ENCODE measurements around the gene DGKD.

DGKD gene

DNA sequence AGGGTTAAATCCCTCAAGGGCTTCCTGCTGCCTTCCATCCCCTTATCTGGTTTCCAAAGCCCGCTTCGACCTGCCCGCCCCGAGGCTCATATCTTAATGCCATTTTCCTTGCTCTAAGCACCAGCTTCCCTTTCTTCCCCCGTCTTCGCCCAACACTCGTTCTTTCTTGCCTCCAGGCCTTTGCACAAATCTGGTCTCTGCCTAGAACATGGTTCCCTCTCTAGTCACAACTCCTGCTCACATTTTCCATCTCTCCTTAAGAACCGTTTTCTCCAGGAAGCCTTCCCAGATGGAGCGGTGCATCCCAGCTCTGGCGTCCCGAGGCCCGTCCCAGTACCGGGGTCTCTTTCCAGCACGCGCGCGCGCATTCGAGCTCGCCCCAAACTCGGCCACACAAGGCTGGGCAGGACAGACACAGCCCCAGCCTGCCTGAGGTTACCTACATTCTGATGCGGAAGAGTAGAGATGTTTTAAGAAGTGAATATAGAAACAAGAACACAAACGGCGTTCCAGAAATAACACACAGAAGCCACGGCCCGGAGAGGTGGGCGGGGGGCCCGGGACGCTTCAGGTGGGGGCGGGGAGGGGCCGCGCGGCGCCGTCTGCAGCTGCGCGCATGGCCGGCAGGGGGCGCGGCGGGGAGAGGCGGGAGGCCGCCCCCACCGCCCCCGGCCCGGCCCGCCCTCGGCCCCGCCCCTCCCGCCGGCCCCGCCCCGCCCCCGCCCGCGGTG lies at the start of gene DGKD:
TSS of gene DGKD (plus strand) at position 726 of the 731 bp plus-strand sequence. CDS start 25 bp downstream, outside the sequence.
- Histone ChIP-seq H3K36me3 (ENCODE audit: control insufficient read depth, low read depth, low read length) (no peaks in the 10 kb centered on the region), H3K9me3 (ENCODE audit: control insufficient read depth, low read depth, low read length) (no peaks in the 10 kb centered on the region), H3K9ac (ENCODE audit: low read length) (peak within 1 kb of the TSS; percentile 38), H3K27ac (ENCODE audit: low read length) (no peak within 1 kb of the TSS), H3K4me1 (ENCODE audit: control insufficient read depth, low read depth, low read length) (peaks cover 4% of the 10 kb centered on the region), H3K4me3 (ENCODE audit: low read length) (peak within 1 kb of the TSS; percentile 69), H3K27me3 (ENCODE audit: control insufficient read depth, insufficient read depth, low read length) (peaks cover 37% of the 10 kb centered on the region)

- no peaks in the 10 kb centered on the region for H3K27me3 ChIP-seq (ENCODE audit: control insufficient read depth, insufficient read depth, low read length)
- H3K27ac ChIP-seq (ENCODE audit: low read length), result no peak within 1 kb of the TSS
- H3K9me3 ChIP-seq (ENCODE audit: control insufficient read depth, low read depth, low read length), result no peaks in the 10 kb centered on the region
- H3K4me1 ChIP-seq (ENCODE audit: control insufficient read depth, low read depth, low read length), result no peaks in the 10 kb centered on the region
- no peak within 1 kb of the TSS for H3K4me3 ChIP-seq (ENCODE audit: low read length)
- no peak within 1 kb of the TSS for H3K9ac ChIP-seq (ENCODE audit: low read length)
- H3K36me3 ChIP-seq (ENCODE audit: control insufficient read depth, low read depth, low read length), result no peaks in the 10 kb centered on the region
Measured at GRCh38 chr2:233307565-233307964, 46.7 kb upstream of the DGKD start, which contains the start of gene SAG. SAG (plus strand) TSS chr2:233307816; CDS start chr2:233309190, 1,374 bp downstream.

- Histone ChIP-seq H3K4me3 (ENCODE audit: low read length) (no peak overlapping the region), H3K27ac (ENCODE audit: low read length) (no peak overlapping the region)
Measured at GRCh38 chr2:233311241-233311926, 42.9 kb upstream of the DGKD start.

GRCh38 chr2:233312874-233313273 lies 41.4 kb upstream of the DGKD start:
- H3K27ac ChIP-seq (ENCODE audit: low read length), result no peak overlapping the region
- no peaks in the 10 kb centered on the region for H3K36me3 ChIP-seq (ENCODE audit: control insufficient read depth, low read depth, low read length)
- H3K4me3 ChIP-seq (ENCODE audit: low read length), result no peak overlapping the region
- no peak overlapping the region for H3K9ac ChIP-seq (ENCODE audit: low read length)
- no peaks in the 10 kb centered on the region for H3K4me1 ChIP-seq (ENCODE audit: control insufficient read depth, low read depth, low read length)
- no peaks in the 10 kb centered on the region for H3K9me3 ChIP-seq (ENCODE audit: control insufficient read depth, low read depth, low read length)
- H3K27me3 ChIP-seq (ENCODE audit: control insufficient read depth, insufficient read depth, low read length), result no peaks in the 10 kb centered on the region

More at GRCh38 chr2:233311241-233311926, 42.9 kb upstream of the DGKD start:
- H3K9ac ChIP-seq (ENCODE audit: low read length), result no peak overlapping the region
- H3K36me3 ChIP-seq (ENCODE audit: control insufficient read depth, low read depth, low read length), result no peaks in the 10 kb centered on the region
- H3K9me3 ChIP-seq (ENCODE audit: control insufficient read depth, low read depth, low read length), result no peaks in the 10 kb centered on the region
- H3K4me1 ChIP-seq (ENCODE audit: control insufficient read depth, low read depth, low read length), result no peaks in the 10 kb centered on the region
- H3K27me3 ChIP-seq (ENCODE audit: control insufficient read depth, insufficient read depth, low read length), result no peaks in the 10 kb centered on the region

GRCh38 chr2:233314180-233314925 lies 39.9 kb upstream of the DGKD start:
- H3K4me3 ChIP-seq (ENCODE audit: low read length), result no peak overlapping the region
- no peak overlapping the region for H3K27ac ChIP-seq (ENCODE audit: low read length)
- H3K27me3 ChIP-seq (ENCODE audit: control insufficient read depth, insufficient read depth, low read length), result no peaks in the 10 kb centered on the region
- no peaks in the 10 kb centered on the region for H3K4me1 ChIP-seq (ENCODE audit: control insufficient read depth, low read depth, low read length)
- no peaks in the 10 kb centered on the region for H3K36me3 ChIP-seq (ENCODE audit: control insufficient read depth, low read depth, low read length)
- H3K9me3 ChIP-seq (ENCODE audit: control insufficient read depth, low read depth, low read length), result no peaks in the 10 kb centered on the region
- H3K9ac ChIP-seq (ENCODE audit: low read length), result no peak overlapping the region

DNA sequence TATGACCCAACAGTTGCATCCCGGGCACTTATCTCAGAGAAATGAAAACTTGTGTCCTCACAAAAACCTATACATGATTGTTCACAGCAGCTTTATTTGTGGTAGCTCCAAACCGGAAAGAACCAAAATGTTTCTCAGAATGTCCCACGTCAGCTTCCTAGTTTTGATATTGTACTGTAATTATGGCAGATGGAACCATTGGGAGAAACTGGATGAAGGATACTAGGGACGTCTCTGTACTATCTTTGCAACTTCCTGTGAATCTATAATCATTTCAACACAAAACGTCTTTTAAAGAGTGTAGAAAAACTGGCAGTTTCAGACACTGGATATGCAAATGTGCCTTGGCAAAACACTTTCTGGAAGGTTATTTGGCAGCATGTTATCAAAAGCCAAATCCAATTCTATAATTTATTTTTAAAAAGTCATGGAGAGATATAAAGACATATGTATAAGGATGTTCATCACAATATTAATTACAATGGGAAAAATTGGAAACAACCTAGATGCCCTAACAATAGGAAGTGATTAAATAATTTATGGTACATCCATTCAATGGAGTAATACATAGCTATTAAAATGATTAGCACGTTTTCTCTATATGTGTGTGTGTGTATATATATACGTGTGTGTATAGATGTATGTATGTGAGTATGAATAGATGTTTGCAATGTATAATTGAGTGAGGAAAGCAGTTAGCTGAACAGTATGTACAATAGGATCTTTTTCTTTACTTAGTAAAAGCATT lies 36.9 kb upstream of the DGKD start:
- Histone ChIP-seq H3K27ac (ENCODE audit: low read length) (no peak overlapping the region), H3K36me3 (ENCODE audit: control insufficient read depth, low read depth, low read length) (no peaks in the 10 kb centered on the region), H3K27me3 (ENCODE audit: control insufficient read depth, insufficient read depth, low read length) (no peaks in the 10 kb centered on the region), H3K4me3 (ENCODE audit: low read length) (no peak overlapping the region), H3K9ac (ENCODE audit: low read length) (no peak overlapping the region), H3K4me1 (ENCODE audit: control insufficient read depth, low read depth, low read length) (no peaks in the 10 kb centered on the region), H3K9me3 (ENCODE audit: control insufficient read depth, low read depth, low read length) (no peaks in the 10 kb centered on the region)

GRCh38 chr2:233319256-233319655 lies 35.0 kb upstream of the DGKD start:
- Histone ChIP-seq H3K4me3 (ENCODE audit: low read length) (no peak overlapping the region), H3K9ac (ENCODE audit: low read length) (no peak overlapping the region), H3K36me3 (ENCODE audit: control insufficient read depth, low read depth, low read length) (no peaks in the 10 kb centered on the region), H3K27me3 (ENCODE audit: control insufficient read depth, insufficient read depth, low read length) (no peaks in the 10 kb centered on the region), H3K27ac (ENCODE audit: low read length) (no peak overlapping the region), H3K9me3 (ENCODE audit: control insufficient read depth, low read depth, low read length) (no peaks in the 10 kb centered on the region), H3K4me1 (ENCODE audit: control insufficient read depth, low read depth, low read length) (no peaks in the 10 kb centered on the region)

DNA sequence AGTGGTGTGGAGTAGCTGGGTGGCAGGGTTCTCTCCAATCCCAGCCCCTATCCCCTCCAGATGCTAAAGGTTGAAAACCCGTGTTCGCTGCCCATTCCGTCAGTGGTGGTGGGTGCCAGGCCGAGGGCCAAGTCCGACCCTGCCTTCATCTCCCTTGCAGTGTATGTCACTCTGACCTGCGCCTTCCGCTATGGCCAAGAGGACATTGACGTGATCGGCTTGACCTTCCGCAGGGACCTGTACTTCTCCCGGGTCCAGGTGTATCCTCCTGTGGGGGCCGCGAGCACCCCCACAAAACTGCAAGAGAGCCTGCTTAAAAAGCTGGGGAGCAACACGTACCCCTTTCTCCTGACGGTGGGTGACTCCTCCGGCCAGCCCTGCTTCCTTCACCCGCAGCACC lies 33.8 kb upstream of the DGKD start:
- Histone ChIP-seq H3K9me3 (ENCODE audit: control insufficient read depth, low read depth, low read length) (no peaks in the 10 kb centered on the region), H3K27me3 (ENCODE audit: control insufficient read depth, insufficient read depth, low read length) (no peaks in the 10 kb centered on the region), H3K4me3 (ENCODE audit: low read length) (no peak overlapping the region), H3K4me1 (ENCODE audit: control insufficient read depth, low read depth, low read length) (no peaks in the 10 kb centered on the region), H3K27ac (ENCODE audit: low read length) (no peak overlapping the region), H3K36me3 (ENCODE audit: control insufficient read depth, low read depth, low read length) (no peaks in the 10 kb centered on the region), H3K9ac (ENCODE audit: low read length) (no peak overlapping the region)

DNA sequence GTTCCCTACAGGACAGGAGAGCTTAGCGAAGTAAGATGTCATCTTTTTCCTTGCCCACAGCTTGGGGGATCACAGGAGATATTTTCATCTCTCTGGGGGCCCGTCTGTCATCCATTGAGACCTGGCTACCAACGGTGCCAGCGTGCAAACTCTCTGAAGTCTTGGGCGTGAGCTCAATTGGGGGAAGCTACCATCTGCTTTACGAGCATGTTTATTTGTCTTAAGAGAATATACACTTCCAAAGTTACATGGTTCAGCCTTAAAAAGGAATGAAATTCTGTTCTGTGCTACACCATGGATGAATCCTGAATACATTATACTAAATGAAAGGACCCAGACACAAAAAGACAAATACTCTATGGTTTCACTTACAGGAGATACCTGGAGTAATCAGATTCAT lies 33.1 kb upstream of the DGKD start:
- Histone ChIP-seq H3K27me3 (ENCODE audit: control insufficient read depth, insufficient read depth, low read length) (no peaks in the 10 kb centered on the region), H3K9me3 (ENCODE audit: control insufficient read depth, low read depth, low read length) (no peaks in the 10 kb centered on the region), H3K27ac (ENCODE audit: low read length) (no peak overlapping the region)

DNA sequence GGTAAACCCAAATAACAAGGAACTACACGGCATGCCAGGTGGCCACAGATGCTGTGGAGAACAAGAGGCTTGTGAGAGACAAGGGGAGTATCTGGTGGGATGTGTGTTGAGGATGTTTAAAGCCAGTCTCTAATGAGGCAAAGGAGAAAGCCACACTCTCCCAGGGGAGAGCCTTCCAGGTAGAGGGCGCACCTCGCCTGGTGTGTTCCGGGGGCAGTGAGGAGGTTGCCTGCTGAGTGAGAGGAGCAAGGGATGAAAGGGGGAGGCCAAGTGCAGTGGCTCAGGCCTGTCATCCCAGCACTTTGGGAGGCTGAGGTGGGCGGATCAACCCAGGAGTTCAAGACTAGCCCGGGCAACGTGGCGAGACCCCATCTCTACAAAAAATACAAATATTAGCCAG lies 30.4 kb upstream of the DGKD start:
- no peak overlapping the region for H3K4me3 ChIP-seq (ENCODE audit: low read length)
- no peak overlapping the region for H3K27ac ChIP-seq (ENCODE audit: low read length)
- no peak overlapping the region for H3K9ac ChIP-seq (ENCODE audit: low read length)
- H3K27me3 ChIP-seq (ENCODE audit: control insufficient read depth, insufficient read depth, low read length), result peaks cover 22% of the 10 kb centered on the region
- no peaks in the 10 kb centered on the region for H3K9me3 ChIP-seq (ENCODE audit: control insufficient read depth, low read depth, low read length)
- no peaks in the 10 kb centered on the region for H3K36me3 ChIP-seq (ENCODE audit: control insufficient read depth, low read depth, low read length)
- peaks cover 3% of the 10 kb centered on the region for H3K4me1 ChIP-seq (ENCODE audit: control insufficient read depth, low read depth, low read length)

More for the DNA sequence above, 33.1 kb upstream of the DGKD start:
- H3K36me3 ChIP-seq (ENCODE audit: control insufficient read depth, low read depth, low read length), result no peaks in the 10 kb centered on the region
- no peak overlapping the region for H3K4me3 ChIP-seq (ENCODE audit: low read length)
- H3K9ac ChIP-seq (ENCODE audit: low read length), result no peak overlapping the region
- H3K4me1 ChIP-seq (ENCODE audit: control insufficient read depth, low read depth, low read length), result no peaks in the 10 kb centered on the region

- peaks cover 36% of the 10 kb centered on the region for H3K27me3 ChIP-seq (ENCODE audit: control insufficient read depth, insufficient read depth, low read length)
- no peaks in the 10 kb centered on the region for H3K9me3 ChIP-seq (ENCODE audit: control insufficient read depth, low read depth, low read length)
- no peak overlapping the region for H3K27ac ChIP-seq (ENCODE audit: low read length)
- H3K4me1 ChIP-seq (ENCODE audit: control insufficient read depth, low read depth, low read length), result peaks cover 16% of the 10 kb centered on the region
- no peaks in the 10 kb centered on the region for H3K36me3 ChIP-seq (ENCODE audit: control insufficient read depth, low read depth, low read length)
- H3K9ac ChIP-seq (ENCODE audit: low read length), result no peak overlapping the region
- H3K4me3 ChIP-seq (ENCODE audit: low read length), result no peak overlapping the region
Measured at GRCh38 chr2:233325256-233325655, 29.0 kb upstream of the DGKD start.
